ENCODE data around the gene DCXR.

DNA sequence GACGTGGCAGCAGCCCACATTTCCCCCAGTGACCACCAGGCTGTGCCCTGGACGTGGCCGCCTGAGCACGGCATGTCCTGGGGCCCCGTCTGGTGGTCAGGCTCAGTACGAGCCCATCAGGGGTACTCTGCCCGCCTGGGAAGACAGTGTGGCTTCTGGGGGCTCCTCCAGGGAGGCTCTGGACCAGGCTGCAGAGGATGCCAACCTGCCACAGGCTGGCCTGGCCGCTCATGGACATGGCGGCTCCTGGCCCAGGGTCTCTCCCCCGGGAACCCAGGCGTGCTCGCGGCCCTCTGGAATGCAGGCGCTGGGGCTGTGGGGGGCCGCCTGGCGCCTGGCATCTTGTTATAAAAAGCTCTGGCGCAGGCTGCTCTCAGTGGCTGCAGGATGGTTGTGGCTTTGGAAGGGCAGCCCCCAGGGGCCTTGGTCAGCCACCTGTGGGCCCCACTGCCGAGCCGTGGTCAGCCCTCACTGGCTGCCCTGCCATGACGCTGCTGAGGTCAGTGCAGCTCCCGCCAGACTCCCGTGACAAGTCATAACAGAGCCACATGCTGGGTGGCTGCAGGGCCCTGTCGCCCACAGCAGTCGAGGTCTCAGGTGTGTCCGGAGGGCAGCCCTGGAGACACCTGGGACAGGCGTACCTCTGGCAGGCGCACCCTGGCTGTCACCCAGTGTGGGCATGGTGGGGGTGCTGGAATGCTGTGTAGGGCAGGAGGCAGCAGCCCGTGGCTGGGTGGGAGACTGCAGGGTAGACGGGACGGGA is 29.8 kb downstream of the DCXR start:
- TF ChIP-seq, protein P1, sequence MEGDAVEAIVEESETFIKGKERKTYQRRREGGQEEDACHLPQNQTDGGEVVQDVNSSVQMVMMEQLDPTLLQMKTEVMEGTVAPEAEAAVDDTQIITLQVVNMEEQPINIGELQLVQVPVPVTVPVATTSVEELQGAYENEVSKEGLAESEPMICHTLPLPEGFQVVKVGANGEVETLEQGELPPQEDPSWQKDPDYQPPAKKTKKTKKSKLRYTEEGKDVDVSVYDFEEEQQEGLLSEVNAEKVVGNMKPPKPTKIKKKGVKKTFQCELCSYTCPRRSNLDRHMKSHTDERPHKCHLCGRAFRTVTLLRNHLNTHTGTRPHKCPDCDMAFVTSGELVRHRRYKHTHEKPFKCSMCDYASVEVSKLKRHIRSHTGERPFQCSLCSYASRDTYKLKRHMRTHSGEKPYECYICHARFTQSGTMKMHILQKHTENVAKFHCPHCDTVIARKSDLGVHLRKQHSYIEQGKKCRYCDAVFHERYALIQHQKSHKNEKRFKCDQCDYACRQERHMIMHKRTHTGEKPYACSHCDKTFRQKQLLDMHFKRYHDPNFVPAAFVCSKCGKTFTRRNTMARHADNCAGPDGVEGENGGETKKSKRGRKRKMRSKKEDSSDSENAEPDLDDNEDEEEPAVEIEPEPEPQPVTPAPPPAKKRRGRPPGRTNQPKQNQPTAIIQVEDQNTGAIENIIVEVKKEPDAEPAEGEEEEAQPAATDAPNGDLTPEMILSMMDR (IDR thresholded peaks at IDR 0.05) = no peak
- TF ChIP-seq POLR2A (IDR thresholded peaks at IDR 0.05) (no peak), POLR2AphosphoS5 (IDR thresholded peaks at IDR 0.05) (no peak), EP300 (IDR thresholded peaks at IDR 0.05) (no peak)

Measured in upper lobe of left lung (tissue), 4 donors.